Natural killer cell treated with Interleukin-12 subunit alpha and Interleukin-12 subunit beta and Interleukin-15 and Interleukin-18, amount 100 ng/mL, for 72 hours (primary cell): ENCODE measurements around the gene SPIN1. TPM values are rescaled to one million over a fixed set of nuclear protein-coding genes. Genes with fewer than 3 reads are reported as not detected.

Experiments
- ATAC-seq, 2 donors: fragments of 150-1000 bp; cut with Tn5 transposase in 1 of 2; sonication (Bioruptor Pico), chemical (Tn5 transposase) in 1 of 2; 2 replicates each; pipeline ENCODE4 v1.10.0; 2021
- DNase-seq: peaks from one replicate; pipeline ENCODE4 v3.0.0; 2022; ENCODE audit warnings: low spot score
- H3K27ac Mint-ChIP-seq, 2 donors: 1 replicate in 1 of 2; 2 replicates in 1 of 2; pipeline ENCODE4 v1.8.0; 2022; ENCODE audit warnings: mixed read lengths in 2 of 2, mild to moderate bottlenecking in 1 of 2, moderate library complexity in 1 of 2
- H3K27me3 Mint-ChIP-seq, 2 donors: 1 replicate in 1 of 2; 2 replicates in 1 of 2; pipeline ENCODE4 v1.8.0; 2022; ENCODE audit warnings: mixed read lengths in 2 of 2
- H3K36me3 Mint-ChIP-seq: one replicate; pipeline ENCODE4 v1.8.0; 2022; ENCODE audit warnings: mixed read lengths
- H3K4me1 Mint-ChIP-seq, 2 donors: 1 replicate in 1 of 2; 2 replicates in 1 of 2; pipeline ENCODE4 v1.8.0; 2022; ENCODE audit warnings: low read depth in 2 of 2, mixed read lengths in 2 of 2, mild to moderate bottlenecking in 1 of 2
- H3K4me3 Mint-ChIP-seq: one replicate; pipeline ENCODE4 v1.8.0; 2022; ENCODE audit warnings: mixed read lengths
- H3K9me3 Mint-ChIP-seq: 2 replicates; pipeline ENCODE4 v1.8.0; 2022; ENCODE audit warnings: mixed read lengths
- total RNA-seq, 2 donors: library from RNA; stranded (reverse); gene quantifications; one replicate each; pipeline ENCODE4 v1.2.3, GENCODE V29; 2022

The SPIN1 gene
- total RNA-seq, 2 donors from 2014 or later = 18.6 to 27.8 TPM

DNA sequence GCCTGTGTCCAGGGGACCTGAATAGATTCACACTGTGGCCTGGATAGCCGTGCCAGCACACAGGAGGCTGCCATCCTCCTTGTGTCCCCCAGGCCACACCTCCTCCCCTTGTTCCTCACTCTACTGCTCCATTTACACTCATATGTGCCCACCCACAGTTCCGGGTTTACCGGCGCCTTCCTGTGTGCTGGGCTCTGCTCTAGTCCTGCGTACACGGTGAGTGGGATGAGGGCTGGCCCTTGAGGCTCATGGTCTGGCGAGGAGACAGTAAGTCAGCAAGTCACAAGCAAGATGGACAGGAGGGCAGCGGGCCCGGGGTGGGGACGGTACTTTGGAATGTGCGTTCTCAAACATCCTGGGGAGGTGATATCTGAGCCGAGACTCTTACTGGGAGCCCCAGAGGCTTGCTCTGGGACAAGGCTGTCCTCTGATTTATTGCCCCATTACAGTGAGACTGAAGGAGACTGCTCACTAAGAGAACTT, 114.3 kb downstream of the SPIN1 start:
- no peak overlapping the region for H3K27ac Mint-ChIP-seq
- no peaks in the 10 kb centered on the region for H3K9me3 Mint-ChIP-seq
- peaks cover 6 to 7% of the 10 kb centered on the region in 2 donors for H3K4me1 Mint-ChIP-seq
- ATAC-seq = no peak
- H3K4me3 Mint-ChIP-seq = no peak overlapping the region
- H3K36me3 Mint-ChIP-seq = no peaks in the 10 kb centered on the region
- peaks cover 5% of the 10 kb centered on the region in 2 donors for H3K27me3 Mint-ChIP-seq
- DNase-seq = no peak

DNA sequence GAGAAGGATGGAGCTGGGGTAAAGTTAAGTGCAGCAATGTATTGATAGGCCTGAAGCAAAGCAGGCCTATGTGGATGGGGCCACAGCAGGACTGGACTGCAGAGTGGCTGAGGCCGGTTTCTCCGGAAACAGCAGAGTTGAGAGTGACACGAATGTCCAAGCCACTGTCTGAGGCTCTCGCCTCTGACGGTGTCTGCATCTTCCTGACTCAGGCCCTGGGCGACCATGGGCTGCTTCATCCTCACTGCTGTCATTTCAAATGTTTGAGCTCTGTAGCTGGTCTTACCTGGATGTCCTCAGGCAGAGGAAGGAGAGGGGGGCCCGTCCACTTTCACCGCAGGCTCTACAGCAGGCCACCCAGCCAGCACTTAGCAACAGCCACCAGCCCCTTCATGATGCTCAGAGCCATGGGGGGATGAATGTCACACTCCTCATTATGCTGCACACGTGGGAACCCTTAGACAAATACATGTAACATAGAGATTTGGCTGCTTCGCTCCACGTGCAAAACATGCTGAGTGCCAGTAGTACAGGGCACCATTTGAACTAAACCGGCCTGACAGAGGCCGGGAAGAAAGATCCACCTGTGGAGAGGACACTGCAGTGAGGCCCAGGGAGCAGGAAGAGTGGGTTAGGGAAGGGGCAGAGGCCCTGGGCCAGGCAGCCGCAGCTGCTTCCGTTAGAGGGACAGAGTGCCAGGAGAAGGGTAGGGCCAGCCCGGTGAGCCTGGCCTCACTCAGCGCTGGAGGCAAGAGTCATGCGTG, 115.0 kb downstream of the SPIN1 start:
- ATAC-seq = peak in 1 of 2 donors; percentile 18
- H3K27me3 Mint-ChIP-seq = peaks cover 5% of the 10 kb centered on the region in 2 donors
- no peaks in the 10 kb centered on the region for H3K9me3 Mint-ChIP-seq
- H3K27ac Mint-ChIP-seq = no peak overlapping the region
- peaks cover 6 to 7% of the 10 kb centered on the region in 2 donors for H3K4me1 Mint-ChIP-seq
- H3K4me3 Mint-ChIP-seq = no peak overlapping the region
- DNase-seq = no peak
- H3K36me3 Mint-ChIP-seq = no peaks in the 10 kb centered on the region

DNA sequence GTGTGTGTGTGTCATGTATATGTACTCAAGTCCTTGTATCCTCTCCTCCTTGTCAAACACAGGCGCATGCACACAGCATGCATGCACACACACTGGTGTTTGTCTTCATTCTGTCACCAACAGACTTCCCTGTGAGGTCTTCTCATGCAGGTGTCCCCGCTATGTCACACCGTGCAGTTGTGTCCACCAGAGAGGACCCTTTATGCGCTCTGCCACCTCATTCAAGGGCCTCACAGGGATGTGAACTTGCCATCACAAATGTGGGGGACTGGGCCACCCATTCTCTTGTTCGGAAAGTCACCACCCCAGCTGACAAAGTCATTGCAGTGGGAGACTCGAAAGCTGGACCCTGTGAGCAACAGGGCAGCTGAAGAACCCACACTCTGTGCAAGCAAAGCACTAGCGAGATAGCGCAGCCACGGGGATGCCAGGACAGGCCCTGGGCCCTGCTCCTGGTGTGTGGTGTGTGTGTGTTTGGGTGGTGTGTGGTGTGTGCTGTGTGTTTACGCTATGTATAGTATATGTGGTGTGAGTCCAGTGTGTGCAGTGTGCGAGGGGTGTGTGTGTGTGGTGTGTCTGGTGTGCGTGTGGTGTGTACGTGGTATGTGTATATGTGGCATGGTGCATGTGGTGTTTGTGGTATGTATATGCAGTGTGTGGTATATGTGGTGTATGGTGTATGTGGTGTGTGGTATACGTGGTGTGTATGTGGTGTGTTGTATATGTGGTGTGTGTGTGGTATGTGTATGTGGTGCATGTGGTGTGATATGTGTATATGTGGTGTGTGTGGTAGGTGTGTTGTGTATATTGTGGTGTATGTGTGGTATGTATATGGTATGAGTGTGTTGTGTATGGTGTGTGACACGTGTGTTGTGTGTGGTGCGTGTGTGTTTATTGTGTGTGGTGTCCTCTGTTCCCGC, 115.9 kb downstream of the SPIN1 start:
- Mint-ChIP-seq H3K27ac (no peak overlapping the region), H3K27me3 (peaks cover 5% of the 10 kb centered on the region in 2 donors), H3K36me3 (no peaks in the 10 kb centered on the region), H3K4me1 (peaks cover 6 to 7% of the 10 kb centered on the region in 2 donors), H3K4me3 (no peak overlapping the region), H3K9me3 (no peaks in the 10 kb centered on the region)
- ATAC-seq (peak; percentile 39 to 48), DNase-seq (no peak)

DNA sequence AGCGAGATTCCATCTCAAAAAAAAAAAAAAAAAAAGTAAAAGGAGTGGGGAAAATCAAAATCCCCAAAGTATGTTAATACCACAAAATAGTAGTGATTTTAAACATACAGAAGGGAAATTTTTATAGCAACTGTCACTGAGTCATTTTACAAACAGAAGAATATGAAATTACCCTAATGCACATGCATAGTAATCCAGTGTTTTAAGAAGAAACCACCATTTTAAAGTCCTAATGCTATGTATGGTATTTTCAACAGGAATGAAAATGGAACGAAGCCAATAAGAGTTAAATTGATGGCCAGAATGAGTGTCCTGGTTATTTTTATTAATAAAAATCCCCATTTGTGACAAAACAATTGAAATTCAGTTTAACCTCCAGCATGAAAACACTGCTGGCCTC, 120.1 kb downstream of the SPIN1 start:
- DNase-seq = no peak
- Mint-ChIP-seq H3K9me3 (no peaks in the 10 kb centered on the region), H3K4me1 (peaks cover 6 to 7% of the 10 kb centered on the region in 2 donors), H3K36me3 (no peaks in the 10 kb centered on the region), H3K27me3 (peaks cover 9 to 12% of the 10 kb centered on the region in 2 donors), H3K4me3 (no peak overlapping the region), H3K27ac (no peak overlapping the region)
- no peak for ATAC-seq

DNA sequence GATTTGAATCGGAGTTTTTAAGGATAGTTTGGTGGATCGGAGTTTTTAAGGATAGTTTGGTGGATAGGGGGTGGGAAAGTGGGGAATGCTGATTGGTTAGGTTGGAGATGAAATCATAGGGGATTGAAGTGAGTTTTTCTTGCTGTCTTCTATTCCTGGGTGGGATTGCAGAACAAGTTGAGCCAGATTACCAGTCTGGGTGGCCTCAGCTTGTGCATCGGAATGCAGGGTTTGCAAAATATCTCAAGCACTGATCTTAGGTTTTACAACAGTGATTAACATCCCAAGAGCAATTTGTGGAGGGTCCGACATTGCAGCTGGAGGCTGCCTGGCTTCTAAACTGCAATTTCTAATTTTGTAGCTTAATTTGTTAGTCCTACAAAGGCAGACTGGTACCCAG, 123.7 kb downstream of the SPIN1 start:
- Mint-ChIP-seq H3K4me3 (no peak overlapping the region), H3K9me3 (no peaks in the 10 kb centered on the region), H3K27ac (no peak overlapping the region), H3K36me3 (no peaks in the 10 kb centered on the region), H3K4me1 (peaks cover 0 to 3% of the 10 kb centered on the region in 2 donors), H3K27me3 (peaks cover 7 to 11% of the 10 kb centered on the region in 2 donors)
- DNase-seq = no peak
- no peak for ATAC-seq

DNA sequence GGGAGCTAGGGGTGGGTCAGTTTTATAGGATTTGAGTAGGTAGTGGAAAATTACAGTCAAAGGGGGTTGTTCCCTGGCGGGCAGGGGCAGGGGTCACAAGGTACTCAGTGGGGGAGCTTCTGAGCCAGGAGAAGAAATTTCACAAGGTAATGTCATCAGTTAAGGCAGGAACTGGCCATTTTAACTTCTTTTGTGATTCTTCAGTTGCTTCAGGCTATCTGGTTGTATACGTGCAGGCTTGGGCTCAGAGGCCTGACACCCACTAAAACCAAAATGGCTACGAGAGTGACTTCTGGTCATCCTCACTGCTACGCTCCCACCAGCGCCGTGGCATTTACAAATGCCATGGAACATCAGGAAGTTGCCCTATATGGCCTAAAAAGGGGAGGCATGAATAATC, 126.0 kb downstream of the SPIN1 start:
- H3K4me3 Mint-ChIP-seq = no peak overlapping the region
- no peak for DNase-seq
- peaks cover 11 to 13% of the 10 kb centered on the region in 2 donors for H3K27me3 Mint-ChIP-seq
- H3K4me1 Mint-ChIP-seq = peaks cover 0 to 3% of the 10 kb centered on the region in 2 donors
- no peak for ATAC-seq
- no peaks in the 10 kb centered on the region for H3K9me3 Mint-ChIP-seq
- H3K36me3 Mint-ChIP-seq = no peaks in the 10 kb centered on the region
- H3K27ac Mint-ChIP-seq = no peak overlapping the region

DNA sequence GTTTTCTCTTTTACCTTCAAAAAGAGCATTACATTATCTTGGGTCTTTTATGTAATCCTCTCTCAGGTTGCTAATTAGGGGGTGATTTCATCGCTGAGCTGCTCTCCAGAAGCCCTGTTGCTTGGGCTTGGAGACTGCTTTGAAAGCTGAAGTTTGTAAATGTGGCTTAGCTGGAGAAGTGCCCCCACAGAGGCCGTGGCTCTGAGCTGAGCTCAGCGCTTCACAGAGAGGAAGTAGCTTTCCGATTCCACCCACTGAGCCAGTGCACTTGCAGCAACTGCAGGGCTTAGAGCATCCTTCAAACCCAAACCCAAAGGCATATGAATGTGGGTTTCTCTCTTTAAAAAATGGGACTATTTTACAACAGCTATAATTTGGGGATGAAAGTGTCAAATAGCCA, 133.1 kb downstream of the SPIN1 start:
- peaks cover 0 to 3% of the 10 kb centered on the region in 2 donors for H3K4me1 Mint-ChIP-seq
- no peak overlapping the region for H3K4me3 Mint-ChIP-seq
- no peaks in the 10 kb centered on the region for H3K9me3 Mint-ChIP-seq
- no peaks in the 10 kb centered on the region for H3K36me3 Mint-ChIP-seq
- H3K27me3 Mint-ChIP-seq = peaks cover 10 to 11% of the 10 kb centered on the region in 2 donors
- no peak for ATAC-seq
- DNase-seq = no peak
- no peak overlapping the region for H3K27ac Mint-ChIP-seq

DNA sequence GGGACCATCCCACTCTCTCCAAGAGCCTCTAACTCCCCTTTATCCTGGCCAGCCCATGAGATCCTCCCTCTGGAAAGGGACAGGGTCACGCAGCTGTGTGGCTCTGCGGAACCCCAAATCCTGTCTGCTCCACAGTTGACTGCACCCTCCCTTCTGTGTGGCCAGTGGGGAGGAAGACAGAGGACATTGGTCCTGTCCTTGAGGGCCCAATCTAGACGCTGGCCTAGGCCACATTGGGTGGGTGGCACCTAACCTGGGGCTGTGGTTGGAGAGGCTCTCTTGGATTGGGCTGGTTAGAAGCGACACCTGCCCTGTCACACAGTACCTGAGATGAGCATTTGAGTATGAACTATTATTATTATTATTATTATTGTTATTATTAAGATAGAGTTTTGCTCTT, 134.1 kb downstream of the SPIN1 start:
- ATAC-seq (no peak), DNase-seq (no peak)
- Mint-ChIP-seq H3K4me3 (no peak overlapping the region), H3K27me3 (peaks cover 11% of the 10 kb centered on the region in 2 donors), H3K27ac (no peak overlapping the region), H3K9me3 (no peaks in the 10 kb centered on the region), H3K36me3 (no peaks in the 10 kb centered on the region), H3K4me1 (no peaks in the 10 kb centered on the region)

DNA sequence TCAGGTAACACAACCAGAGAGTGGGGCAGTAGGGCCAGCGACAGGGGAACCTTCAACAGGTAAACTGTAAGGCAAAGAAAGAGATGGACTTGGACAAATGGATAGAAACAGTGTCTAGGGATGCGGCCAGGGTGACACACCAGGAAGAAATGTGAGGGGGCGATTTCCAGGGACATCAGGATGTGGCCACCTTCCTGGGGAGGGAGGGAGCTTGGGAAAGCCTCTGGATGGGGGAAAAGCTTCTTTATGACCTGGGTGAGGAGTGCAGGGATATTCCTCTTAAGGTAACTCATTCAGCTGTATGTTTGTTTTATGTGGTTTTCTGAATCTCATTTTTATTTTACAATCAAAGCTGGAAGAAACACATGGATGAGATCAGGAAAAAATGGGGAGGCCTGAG, 134.8 kb downstream of the SPIN1 start:
- Mint-ChIP-seq H3K27me3 (peaks cover 9 to 11% of the 10 kb centered on the region in 2 donors), H3K4me1 (no peaks in the 10 kb centered on the region), H3K36me3 (no peaks in the 10 kb centered on the region), H3K9me3 (no peaks in the 10 kb centered on the region), H3K27ac (no peak overlapping the region), H3K4me3 (no peak overlapping the region)
- DNase-seq (no peak), ATAC-seq (no peak)

DNA sequence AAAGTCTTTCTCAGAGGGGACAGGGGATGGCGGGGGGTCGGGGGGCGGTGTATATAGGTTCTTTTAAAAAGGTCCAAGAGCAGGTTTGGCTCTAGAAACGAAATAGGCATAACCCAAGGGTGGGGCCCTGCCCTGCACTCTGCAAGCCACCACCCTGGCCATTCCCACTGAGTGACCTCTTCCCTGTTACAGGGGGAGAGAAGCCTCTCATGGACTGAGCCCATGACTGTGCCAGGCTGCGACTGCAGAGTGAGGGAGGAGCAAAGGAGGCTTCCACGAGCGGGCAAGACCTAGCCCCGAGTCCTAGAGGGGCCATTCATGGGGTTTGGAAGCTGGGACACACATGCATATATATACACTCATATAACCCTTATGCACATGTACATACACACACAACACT, 136.7 kb downstream of the SPIN1 start:
- no peak for DNase-seq
- Mint-ChIP-seq H3K36me3 (no peaks in the 10 kb centered on the region), H3K4me1 (no peaks in the 10 kb centered on the region), H3K4me3 (no peak overlapping the region), H3K27ac (no peak overlapping the region), H3K9me3 (no peaks in the 10 kb centered on the region), H3K27me3 (peaks cover 9 to 16% of the 10 kb centered on the region in 2 donors)
- peak in 1 of 2 donors; percentile 19 for ATAC-seq

DNA sequence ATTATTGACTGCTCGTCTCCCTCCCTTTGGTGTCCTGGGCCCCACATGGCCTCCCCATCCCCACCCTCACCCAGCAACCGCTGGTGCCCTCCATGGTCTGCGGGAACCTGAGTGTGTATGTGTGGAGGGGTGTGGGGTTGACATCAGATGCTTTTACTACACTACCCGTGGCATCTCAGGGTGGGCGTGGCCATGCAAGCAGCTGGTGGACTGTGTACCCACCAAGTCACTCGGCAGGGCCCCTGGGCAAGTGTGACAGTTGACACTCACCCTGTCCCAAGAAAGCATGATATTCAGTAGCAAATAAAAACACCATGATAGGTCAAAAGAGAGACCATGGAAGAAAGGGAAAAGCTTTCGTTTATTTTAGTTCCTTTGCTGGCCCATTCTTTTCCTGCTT, 139.4 kb downstream of the SPIN1 start:
- no peak overlapping the region for H3K4me3 Mint-ChIP-seq
- no peaks in the 10 kb centered on the region for H3K36me3 Mint-ChIP-seq
- no peaks in the 10 kb centered on the region for H3K4me1 Mint-ChIP-seq
- DNase-seq (no peak), ATAC-seq (no peak)
- peaks cover 15 to 16% of the 10 kb centered on the region in 2 donors for H3K27me3 Mint-ChIP-seq
- H3K9me3 Mint-ChIP-seq = no peaks in the 10 kb centered on the region
- H3K27ac Mint-ChIP-seq = no peak overlapping the region
